Stimulated activated CD8-positive, alpha-beta memory T cell treated with anti-CD3 and anti-CD28 coated beads, Interleukin-4, amount 100 ng/mL, for 4 hours (primary cell): ENCODE results near the gene ALG14.
"Not testable (repeated sequence)": the region's sequence is repeated elsewhere in the genome, so short reads cannot be mapped to it uniquely, and the experiment has no call there.

Experiments
- DNase-seq, 2 donors: peaks; one replicate each; pipeline ENCODE4 v3.0.0-alpha.2; 2020; ENCODE audit warnings: low read depth in 2 of 2, low spot score in 1 of 2

Gene ALG14

DNA sequence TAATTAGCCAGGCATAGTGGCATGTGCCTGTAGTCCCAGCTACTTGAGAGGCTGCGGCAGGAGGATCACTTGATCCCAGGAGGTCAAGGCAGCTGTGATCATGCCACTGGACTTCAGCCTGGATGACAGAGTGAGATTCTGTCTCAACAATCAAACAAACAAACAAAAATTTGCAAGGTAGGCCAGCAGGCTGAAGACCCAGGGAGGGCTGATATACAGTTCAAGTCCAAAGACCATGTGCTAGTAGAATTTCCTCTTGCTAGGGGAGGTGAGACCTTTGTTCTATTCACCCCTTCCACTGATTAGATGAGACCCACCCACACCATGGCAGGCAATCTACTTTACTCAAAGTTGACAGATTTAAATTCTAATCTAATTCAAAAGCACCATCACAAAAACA, 114.7 kb downstream of the ALG14 start:
- DNase-seq: no peak

DNA sequence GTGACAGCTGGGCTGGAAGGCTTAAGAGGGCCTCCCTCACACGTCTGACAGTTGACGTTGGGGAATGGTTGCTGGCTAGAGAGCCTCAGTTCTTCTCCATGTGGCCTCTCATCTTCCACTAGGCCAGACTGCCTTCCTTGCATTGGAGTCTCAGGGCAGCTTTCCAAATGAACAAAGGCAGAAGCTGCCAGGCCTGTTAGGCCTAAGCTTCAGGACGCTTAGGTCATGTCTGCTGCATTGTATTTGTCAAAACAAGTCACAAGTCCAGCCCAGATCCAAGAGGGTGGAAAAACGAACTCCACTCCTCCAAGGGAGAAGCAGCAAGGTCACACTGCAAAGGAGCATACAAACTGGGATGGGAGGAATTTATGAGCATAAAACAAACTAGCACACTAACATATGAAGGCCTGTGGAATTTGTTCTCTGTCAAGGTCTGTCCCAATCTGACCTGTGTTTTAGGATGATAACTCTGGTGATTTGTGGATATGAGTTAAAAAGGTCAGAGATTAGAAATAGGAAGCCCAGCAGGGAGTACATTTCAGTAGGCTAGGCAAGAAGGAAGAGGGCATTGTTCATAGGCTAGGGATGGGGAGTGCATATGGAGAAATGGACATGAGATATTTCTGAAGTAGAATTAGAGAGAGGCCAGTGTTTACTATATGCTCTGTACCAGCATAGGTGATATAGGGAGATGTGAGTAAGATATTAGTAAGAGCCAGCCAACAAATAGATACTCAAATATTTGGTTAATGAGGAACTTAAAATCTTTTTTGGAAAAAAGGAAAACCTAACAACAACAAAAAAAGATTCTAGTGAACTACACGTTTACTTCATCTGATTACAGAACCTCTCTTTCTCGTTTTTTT, 116.8 kb downstream of the ALG14 start:
- no peak for DNase-seq

DNA sequence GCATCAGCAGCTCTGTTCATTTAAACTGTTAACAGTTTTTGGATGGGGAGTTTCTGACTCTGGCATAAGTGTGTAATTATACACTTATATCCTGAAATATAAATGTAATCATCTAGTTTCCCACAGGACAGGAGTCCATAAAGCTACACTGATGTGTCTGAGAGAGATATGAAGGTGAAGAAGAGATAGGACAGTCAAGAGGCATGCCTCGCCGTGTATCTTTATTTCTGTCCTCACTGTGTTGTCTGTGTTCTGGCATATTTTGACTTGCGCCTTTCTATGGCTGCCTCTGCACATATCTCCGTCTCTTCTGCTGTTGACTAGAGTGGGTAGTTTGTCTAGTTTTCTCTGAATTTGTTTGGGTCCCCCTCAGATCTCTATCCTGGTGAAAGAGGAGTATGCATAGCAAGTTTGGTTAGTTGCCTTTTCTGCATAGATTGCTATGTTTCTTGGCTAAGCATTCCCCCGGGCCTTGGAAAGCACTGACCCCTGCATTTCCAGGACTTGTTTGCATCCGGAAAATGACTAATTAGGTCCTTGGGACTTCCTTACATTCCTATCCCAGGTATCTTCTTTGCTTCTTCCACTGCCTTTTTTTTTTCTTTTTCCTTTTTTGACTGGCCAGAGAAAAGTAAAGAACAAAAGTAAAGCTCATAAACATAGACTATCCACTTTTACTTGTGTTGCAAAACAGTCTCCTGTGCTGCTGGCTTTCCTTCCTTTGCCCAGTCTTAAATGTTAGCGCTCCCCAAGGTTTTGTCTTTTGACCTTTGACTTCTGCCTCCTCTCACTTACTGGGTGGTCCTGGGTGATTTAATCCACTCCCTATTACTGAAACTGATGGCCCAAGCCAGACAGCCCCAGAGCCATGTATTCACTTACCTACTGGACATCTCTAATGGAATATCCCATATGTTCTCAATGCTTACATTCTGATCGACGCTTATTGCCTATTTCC, 118.2 kb downstream of the ALG14 start:
- DNase-seq: no peak

DNA sequence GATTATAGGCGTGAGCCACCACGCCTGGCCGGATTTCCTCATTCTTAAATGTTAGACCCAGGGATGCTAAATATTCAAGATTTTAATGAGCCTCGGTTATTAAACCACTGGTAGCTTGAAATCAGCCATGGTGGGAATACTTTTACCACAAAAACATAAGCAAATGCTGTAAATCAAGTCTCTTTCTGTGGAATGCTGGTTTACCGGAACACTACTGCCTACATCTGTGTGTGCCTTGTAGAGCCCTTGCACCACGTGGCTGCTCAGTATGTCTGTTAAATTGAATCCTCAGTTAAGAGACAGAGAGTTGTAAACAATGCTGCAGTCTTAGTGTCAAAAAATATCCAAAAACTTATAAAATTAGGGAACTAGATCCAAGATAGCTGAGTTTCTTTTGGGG, 119.0 kb downstream of the ALG14 start:
- DNase-seq: no peak

DNA sequence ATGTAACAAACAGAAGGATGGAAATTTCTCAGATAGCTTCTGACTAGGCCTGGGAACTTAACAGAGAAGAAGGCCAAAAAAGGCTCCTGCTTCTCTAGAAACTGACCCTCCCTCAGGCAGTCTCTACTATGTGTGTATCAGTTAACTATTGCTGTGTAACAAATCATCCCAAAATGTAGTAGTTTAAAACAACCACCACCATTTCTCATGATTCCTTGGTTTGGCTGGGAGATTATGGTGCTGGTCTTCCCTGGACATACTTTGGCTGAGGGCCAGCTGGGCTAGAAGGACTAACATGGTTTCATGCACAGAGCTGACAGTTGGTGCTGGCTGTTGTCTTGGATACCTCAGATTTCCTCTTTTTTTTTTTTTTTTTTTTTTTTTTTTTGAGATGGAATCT, 119.6 kb downstream of the ALG14 start:
- no peak for DNase-seq

DNA sequence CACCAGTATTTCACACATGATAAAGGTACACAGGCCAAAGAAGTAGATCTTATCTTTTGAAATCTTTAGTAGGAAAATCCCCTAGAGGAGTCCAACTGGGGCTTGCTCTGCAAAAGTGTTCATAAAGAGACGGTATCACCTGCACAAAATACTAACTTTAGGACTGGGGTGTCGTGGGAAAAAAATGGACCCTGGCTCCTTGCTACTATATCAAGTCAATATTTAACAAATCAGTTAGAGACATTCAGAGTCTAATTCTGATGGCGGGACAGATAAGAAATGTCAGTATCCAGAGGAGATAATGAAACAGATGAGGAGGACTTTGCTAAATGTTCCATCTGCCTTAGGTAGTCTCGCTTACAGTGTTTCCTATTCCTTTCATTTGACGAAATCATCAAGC, 120.2 kb downstream of the ALG14 start:
- DNase-seq: no peak

DNA sequence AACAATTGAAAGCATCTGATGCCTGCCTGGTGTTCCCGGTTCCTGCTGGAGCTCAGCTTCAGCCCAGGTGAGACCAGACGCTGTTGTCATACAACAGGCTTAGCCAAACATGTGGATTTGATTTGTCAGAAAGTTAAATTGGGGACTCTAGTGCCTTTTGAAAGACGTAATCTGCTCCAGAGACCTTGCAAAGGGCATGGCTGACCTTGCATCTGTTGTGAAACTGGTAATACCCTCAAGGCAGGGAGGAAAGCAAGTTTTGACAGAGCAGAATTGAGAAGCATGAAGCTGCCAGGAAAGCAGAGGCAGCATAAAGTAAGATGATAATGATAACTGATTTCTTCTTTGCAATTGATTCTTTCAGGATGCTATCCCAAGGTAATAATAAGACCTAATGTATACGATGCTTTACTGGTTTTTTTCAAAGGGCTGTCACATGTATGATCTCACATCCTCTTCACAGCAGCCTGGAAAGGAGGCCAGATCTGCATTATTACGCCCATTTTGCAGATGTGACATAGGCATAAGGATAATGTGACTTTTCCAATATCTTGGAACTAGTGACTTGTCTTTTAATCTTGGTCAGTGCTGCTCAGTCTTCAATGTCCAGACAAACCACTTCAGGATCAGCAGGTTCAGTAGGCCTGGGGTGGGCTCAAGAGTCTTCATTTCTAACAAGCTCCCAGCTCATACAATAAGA, 121.1 kb downstream of the ALG14 start:
- DNase-seq: no peak

DNA sequence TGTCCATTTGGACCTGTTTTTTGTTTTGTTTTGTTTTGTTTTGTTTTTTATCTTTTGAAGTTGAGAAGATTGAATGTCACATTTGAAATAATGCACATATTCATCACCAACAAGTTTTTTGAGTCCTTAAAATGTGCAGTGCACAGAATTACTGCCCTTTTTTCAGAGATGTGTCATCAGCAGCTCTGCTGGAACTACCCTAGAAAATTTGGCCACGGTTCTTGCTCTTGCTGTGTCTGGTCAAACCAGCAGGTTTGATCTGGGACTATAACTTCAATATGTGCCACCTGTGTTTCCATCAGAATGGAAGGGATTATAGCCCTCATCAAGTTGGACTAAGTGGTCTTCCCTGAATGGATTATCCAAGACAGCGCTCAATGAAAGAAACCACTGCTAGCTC, 121.7 kb downstream of the ALG14 start:
- no peak for DNase-seq

DNA sequence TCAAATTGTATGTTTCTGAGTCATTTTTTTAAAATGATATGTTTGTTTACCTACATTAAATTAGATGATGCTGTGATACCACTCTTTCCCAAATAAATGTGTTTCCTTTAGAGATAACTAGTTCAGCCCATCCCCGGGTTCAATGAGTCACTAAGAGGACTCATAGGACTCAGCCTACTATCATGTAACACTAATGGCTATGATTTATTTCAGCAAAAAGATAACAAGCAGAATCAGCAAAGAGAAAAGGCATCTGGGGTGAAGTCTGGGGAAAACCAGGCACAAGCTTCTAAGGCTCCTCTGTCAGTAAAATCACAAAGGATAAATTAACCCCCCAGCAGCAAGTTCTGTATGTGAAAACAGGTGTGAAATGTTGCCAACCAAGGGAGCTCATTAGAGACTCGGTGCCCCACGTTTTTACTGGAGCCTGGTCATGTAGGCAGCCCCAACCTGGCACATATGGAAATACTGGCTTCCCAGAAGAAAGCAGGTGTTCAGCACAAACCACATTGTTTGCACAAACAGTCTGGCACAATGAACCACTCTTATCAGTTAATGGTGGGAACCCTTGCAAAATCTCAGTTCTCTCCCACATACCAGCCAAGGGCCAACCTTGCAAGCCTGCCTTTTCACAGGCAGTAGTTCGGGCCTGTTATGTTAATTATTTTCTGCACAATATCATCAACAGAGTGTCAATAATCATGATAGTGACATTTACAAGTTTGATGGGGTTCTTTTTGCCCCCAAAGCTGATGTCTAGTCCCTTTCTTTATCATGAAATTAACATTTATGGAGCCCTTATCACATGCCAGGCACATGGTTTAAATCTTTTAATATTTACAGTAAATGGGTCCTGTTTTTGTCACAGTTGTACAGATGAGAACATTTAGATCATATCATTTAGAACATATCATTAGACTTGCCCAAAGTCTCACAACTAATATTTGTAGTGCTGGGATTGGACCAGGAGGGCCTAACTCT, 122.8 kb downstream of the ALG14 start:
- DNase-seq: no peak

DNA sequence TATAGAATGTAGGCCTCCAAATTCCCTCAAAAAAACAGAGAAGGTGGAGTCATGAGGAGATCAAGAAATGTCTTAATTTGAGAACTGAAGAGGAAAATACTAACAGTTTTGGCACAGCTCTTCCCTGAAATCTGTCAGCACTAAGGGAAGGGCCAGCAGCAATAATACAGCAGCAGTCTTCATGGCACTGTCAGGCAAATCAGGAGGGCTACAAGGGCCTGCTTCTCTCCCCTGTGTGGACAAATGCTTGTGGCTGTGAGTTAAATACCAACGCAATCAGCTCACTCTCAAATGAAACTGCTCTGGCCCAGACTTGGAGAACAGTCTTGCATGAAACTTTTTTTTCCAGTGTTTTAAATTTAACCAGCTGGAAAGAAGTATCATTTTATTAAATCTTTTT, 125.3 kb downstream of the ALG14 start:
- DNase-seq: no peak

DNA sequence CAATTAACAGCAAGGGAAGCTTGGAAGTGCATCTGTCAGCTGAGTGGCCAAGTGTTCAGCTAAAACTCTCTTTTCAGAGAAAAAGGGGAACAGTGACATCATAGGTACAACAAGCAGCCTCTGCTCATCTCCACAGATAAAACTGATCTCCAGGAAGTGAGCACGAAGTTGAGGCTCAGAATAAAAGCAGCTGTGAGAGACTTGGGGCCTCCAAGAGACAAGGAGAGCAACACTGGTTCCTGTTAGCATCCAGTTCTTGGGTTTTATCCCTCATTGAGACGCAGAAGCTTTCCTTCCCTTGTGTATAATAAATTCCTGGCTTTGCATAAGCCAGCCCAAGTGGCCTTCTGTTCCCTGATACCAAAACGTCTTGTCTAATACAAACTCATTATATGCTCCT, 125.9 kb downstream of the ALG14 start:
- DNase-seq: no peak

DNA sequence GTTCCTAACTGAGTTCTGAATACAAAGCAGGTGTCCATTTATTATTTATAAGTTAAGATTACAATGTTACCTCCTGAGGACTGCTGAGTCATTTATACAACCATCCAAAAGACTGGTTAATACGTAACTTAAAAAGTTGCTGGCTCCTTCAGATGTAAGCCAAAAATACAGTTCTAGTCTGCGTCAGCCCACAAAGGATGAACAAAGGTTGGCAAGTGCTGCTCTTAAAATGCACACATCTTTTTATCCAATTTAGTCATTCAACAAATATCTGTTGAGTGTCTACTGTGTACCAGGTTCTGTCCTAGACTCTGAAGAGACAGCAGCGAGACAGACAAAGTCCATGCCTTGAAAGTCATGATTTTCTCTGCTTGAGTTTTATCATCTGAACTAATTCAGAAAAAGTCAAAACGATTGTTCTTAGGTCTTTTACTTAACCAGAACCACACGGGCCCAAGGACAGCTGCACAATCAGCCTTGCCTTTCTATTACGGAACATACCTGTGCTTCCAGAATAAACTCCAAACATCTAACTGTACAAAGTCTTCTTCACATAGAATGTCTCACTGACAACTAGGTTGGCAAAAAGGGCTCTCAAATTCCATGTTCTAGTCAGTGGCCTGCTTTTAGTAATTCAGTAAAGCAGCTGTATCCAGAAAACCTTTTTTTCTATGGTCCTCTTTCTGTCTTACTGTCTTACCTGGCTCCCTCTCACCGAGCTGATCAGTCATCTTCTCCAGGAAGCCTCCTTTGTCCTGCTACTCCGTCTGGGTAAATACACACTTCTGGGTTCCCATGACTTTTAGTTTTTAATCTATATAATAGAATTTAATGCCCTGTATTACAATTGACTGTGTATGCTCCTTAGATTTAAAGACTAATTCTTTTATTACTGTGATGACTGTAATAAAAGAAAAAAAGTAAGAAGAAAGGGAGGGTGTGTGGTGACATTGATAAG, 130.3 kb downstream of the ALG14 start:
- no peak for DNase-seq

DNA sequence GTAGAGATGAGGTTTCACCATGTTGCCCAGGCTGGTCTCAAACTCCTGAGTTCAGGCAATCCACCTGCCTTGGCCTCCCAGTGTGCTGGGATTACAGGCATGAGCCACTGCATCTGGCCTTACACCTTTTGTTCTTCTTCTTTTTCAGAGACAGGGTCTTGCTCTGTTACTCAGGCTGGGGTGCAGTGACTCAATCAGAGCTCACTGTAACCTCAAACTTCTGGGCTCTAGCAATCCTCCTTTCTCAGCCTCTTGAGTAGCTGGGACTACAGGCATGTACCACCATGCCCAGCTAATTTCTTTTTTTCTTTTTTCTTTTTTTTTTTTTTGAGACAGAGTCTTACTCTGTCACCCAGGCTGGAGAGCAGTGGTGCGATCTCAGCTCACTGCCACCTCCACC, 131.3 kb downstream of the ALG14 start:
- DNase-seq: not testable (repeated sequence)

DNA sequence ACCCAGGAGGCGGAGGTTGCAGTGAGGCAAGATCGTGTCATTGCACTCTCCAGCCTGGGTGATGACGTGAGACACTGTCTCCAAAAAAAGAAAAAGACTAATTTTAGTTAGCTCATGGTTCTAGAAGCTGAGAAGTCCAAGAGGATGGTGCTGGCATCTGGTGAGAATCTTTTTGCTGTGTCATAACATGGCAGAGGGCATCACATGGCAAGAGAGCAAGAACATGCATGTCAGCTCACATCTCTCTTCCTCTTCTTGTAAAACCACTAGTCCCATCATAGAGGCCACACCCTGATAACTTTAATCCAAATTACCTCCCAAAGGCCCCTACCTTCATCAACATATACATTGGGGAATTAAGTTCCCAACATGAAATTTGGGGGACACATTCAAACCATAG, 132.0 kb downstream of the ALG14 start:
- no peak for DNase-seq

DNA sequence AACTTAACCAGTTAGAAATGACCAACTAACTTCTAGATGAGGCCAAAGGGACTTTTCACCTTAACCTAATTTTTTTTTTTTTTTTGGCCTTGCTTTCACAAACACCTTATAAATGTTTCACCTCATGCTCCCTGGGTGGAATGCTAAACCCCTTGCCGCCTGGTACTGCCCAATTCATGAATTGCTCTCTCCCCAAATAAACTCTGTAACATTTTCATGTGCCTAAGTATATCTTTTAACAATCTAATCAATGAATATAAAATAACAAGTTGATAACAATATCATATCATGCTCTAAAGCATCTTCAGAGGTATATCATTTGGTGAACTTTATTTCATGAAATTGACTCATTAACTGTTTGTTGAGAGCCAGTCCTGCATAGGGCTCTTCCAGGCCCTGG, 134.9 kb downstream of the ALG14 start:
- DNase-seq: no peak

DNA sequence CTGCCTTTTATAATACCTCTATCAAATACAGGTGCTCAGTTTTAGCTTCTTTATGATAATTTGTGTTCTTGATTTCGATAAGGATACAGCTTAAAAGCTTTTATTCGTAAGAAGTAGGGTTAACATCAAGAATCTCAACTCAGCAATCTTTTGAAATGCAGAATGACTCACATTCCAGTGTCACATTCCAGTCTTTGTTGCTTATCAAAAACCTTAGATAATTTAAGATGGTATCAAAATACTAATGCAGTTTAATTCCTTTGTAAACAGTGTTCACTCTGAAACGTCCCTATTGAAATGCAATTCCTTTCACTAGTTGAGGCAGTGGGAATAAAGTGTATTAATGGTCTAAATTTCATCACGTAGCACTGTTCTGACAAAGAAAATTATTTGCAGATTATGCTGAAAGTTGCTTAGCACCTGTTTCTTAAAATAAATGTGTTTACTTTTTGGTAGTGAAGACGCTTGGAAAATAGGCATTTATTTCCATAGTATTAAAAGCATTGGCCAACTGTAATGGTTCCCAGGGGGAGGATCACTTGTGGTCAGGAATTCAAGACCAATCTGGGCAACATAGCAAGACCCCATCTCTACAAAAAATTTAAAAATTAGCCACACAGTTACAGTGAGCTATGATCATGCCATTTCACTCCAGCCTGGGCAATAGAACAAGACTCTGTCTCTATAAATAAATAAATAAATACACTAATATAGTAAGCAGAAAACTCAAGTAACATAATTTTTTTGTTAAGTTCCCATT, 135.7 kb downstream of the ALG14 start:
- no peak for DNase-seq

DNA sequence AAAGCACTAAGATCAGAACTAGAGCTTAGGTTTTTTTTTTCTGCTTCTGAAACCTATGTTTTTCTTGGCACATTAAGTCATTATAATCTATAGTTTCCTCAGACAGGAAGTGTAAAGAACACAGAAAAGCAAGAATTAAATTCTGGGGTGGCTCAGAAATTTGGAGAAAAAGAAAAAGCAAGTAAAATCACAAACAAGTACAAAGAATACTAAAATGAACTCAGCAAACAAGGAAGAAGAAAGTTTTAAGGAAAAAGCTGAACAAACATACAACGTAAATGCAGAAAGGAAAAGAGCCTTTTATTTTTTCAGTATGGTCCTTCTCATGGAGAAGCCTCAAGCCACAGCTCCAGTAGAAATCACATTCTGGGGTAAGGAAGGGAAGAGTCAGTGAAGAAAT, 137.3 kb downstream of the ALG14 start:
- DNase-seq: no peak

DNA sequence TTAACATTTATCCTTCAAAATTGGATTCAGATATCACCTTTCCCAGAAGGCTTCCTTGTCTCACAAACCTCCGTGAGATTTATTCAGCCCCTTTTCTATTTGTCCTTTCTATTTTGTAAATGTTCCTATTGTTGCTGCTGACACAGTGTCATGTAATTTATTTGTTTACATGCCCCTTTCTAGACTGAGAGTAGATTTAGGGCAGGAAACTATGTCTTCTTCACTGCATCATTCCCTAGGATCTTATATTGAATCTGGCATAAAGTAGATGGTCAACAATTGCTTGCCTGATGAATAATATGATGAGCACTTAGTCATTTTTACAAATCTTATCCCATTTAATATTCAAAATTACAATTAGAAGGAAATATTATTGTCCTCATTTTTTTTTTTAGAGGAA, 137.7 kb downstream of the ALG14 start:
- no peak for DNase-seq

DNA sequence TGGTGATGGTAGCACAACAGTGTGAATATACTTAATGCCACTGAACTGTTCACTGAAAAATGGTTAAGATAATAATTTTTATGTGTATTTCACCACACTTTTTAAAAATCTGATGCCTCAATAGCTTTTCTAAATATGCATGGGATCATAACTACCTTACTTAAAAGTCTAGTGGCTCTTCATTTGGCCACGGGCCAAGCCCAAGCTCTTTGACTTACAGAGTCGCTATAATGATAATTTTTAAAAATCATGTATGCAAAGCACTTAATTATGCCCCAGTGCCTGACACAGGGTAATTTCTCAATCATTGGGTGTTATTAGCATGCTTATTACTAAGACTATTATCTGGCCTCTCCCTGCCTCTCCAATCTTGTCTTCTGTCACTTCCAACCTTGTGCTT, 138.2 kb downstream of the ALG14 start:
- no peak for DNase-seq
